ENCODE data around the gene CADPS2.

Gene CADPS2

GRCh38 chr7:122383934-122384333, 502.3 kb downstream of the CADPS2 start:
- Mint-ChIP-seq H3K4me1 (no peaks in the 10 kb centered on the region), H3K9me3 (peaks cover 2% of the 10 kb centered on the region)
- no peak for DNase-seq

GRCh38 chr7:122380992-122381391, 505.3 kb downstream of the CADPS2 start:
- H3K27ac Mint-ChIP-seq, result no peak overlapping the region

More at GRCh38 chr7:122383934-122384333, 502.3 kb downstream of the CADPS2 start:
- H3K27ac Mint-ChIP-seq, result no peak overlapping the region
- CTCF ChIA-PET, result no interaction called here
- no peak overlapping the region for H3K4me3 Mint-ChIP-seq
- no peaks in the 10 kb centered on the region for H3K36me3 Mint-ChIP-seq
- H3K27me3 Mint-ChIP-seq, result no peaks in the 10 kb centered on the region

GRCh38 chr7:122379491-122379890, 506.8 kb downstream of the CADPS2 start:
- no peaks in the 10 kb centered on the region for H3K4me1 Mint-ChIP-seq
- no peak for DNase-seq
- H3K27ac Mint-ChIP-seq, result no peak overlapping the region
- no peaks in the 10 kb centered on the region for H3K27me3 Mint-ChIP-seq
- peaks cover 2% of the 10 kb centered on the region for H3K9me3 Mint-ChIP-seq
- CTCF ChIA-PET, result no interaction called here
- H3K4me3 Mint-ChIP-seq, result no peak overlapping the region
- H3K36me3 Mint-ChIP-seq, result no peaks in the 10 kb centered on the region

More at GRCh38 chr7:122380992-122381391, 505.3 kb downstream of the CADPS2 start:
- H3K36me3 Mint-ChIP-seq, result no peaks in the 10 kb centered on the region
- H3K9me3 Mint-ChIP-seq, result peaks cover 2% of the 10 kb centered on the region
- no peak overlapping the region for H3K4me3 Mint-ChIP-seq
- CTCF ChIA-PET, result no interaction called here
- no peaks in the 10 kb centered on the region for H3K4me1 Mint-ChIP-seq
- H3K27me3 Mint-ChIP-seq, result no peaks in the 10 kb centered on the region
- no peak for DNase-seq

GRCh38 chr7:122369756-122370155, 516.5 kb downstream of the CADPS2 start:
- CTCF ChIA-PET, result no interaction called here
- Mint-ChIP-seq H3K9me3 (peaks cover 6% of the 10 kb centered on the region), H3K36me3 (no peaks in the 10 kb centered on the region), H3K4me1 (no peaks in the 10 kb centered on the region), H3K4me3 (no peak overlapping the region), H3K27me3 (no peaks in the 10 kb centered on the region), H3K27ac (no peak overlapping the region)
- DNase-seq, result no peak

GRCh38 chr7:122364761-122365280, 521.4 kb downstream of the CADPS2 start:
- Mint-ChIP-seq H3K27me3 (no peaks in the 10 kb centered on the region), H3K4me3 (no peak overlapping the region), H3K36me3 (no peaks in the 10 kb centered on the region), H3K27ac (no peak overlapping the region), H3K4me1 (no peaks in the 10 kb centered on the region), H3K9me3 (peaks cover 4% of the 10 kb centered on the region)
- no peak for DNase-seq
- CTCF ChIA-PET, result interaction anchor here (0.6 kb wide), 1 partner anchor 82 kb away, joined by 3 read pairs; no protein-coding TSS in a partner anchor

- no peak for DNase-seq
- no peaks in the 10 kb centered on the region for H3K36me3 Mint-ChIP-seq
- no peaks in the 10 kb centered on the region for H3K4me1 Mint-ChIP-seq
- no peak overlapping the region for H3K4me3 Mint-ChIP-seq
- CTCF ChIA-PET, result no interaction called here
- no peaks in the 10 kb centered on the region for H3K9me3 Mint-ChIP-seq
- H3K27me3 Mint-ChIP-seq, result no peaks in the 10 kb centered on the region
- no peak overlapping the region for H3K27ac Mint-ChIP-seq
These were observed 523.1 kb downstream of the CADPS2 start for GRCh38 chr7:122363144-122363543.

- CTCF ChIA-PET, result no interaction called here
- no peaks in the 10 kb centered on the region for H3K27me3 Mint-ChIP-seq
- no peak overlapping the region for H3K4me3 Mint-ChIP-seq
- no peaks in the 10 kb centered on the region for H3K9me3 Mint-ChIP-seq
- no peak overlapping the region for H3K27ac Mint-ChIP-seq
- H3K4me1 Mint-ChIP-seq, result no peaks in the 10 kb centered on the region
- no peaks in the 10 kb centered on the region for H3K36me3 Mint-ChIP-seq
- DNase-seq, result no peak
These were observed 523.8 kb downstream of the CADPS2 start for GRCh38 chr7:122362473-122362872.

GRCh38 chr7:122354656-122355055, 531.6 kb downstream of the CADPS2 start:
- Mint-ChIP-seq H3K36me3 (no peaks in the 10 kb centered on the region), H3K4me3 (no peak overlapping the region), H3K27me3 (no peaks in the 10 kb centered on the region), H3K4me1 (no peaks in the 10 kb centered on the region), H3K9me3 (no peaks in the 10 kb centered on the region), H3K27ac (no peak overlapping the region)
- CTCF ChIA-PET, result no interaction called here
- DNase-seq, result no peak

GRCh38 chr7:122352454-122352853, 533.8 kb downstream of the CADPS2 start:
- Mint-ChIP-seq H3K4me3 (no peak overlapping the region), H3K36me3 (no peaks in the 10 kb centered on the region), H3K27ac (no peak overlapping the region), H3K27me3 (no peaks in the 10 kb centered on the region), H3K4me1 (no peaks in the 10 kb centered on the region), H3K9me3 (no peaks in the 10 kb centered on the region)
- CTCF ChIA-PET, result no interaction called here
- DNase-seq, result no peak

- DNase-seq, result no peak
- Mint-ChIP-seq H3K4me1 (no peaks in the 10 kb centered on the region), H3K27ac (no peak overlapping the region), H3K9me3 (no peaks in the 10 kb centered on the region), H3K27me3 (no peaks in the 10 kb centered on the region), H3K36me3 (no peaks in the 10 kb centered on the region), H3K4me3 (no peak overlapping the region)
- CTCF ChIA-PET, result no interaction called here
These were observed 535.6 kb downstream of the CADPS2 start for GRCh38 chr7:122350701-122351100.

- H3K36me3 Mint-ChIP-seq, result no peaks in the 10 kb centered on the region
- no peaks in the 10 kb centered on the region for H3K4me1 Mint-ChIP-seq
- no peaks in the 10 kb centered on the region for H3K27me3 Mint-ChIP-seq
- no peak overlapping the region for H3K27ac Mint-ChIP-seq
- no peak for DNase-seq
- CTCF ChIA-PET, result no interaction called here
- H3K4me3 Mint-ChIP-seq, result no peak overlapping the region
- no peaks in the 10 kb centered on the region for H3K9me3 Mint-ChIP-seq
These were observed 542.0 kb downstream of the CADPS2 start for GRCh38 chr7:122344303-122344620.

- no peaks in the 10 kb centered on the region for H3K27me3 Mint-ChIP-seq
- no peak overlapping the region for H3K4me3 Mint-ChIP-seq
- DNase-seq, result no peak
- no peaks in the 10 kb centered on the region for H3K9me3 Mint-ChIP-seq
- H3K36me3 Mint-ChIP-seq, result no peaks in the 10 kb centered on the region
- H3K4me1 Mint-ChIP-seq, result no peaks in the 10 kb centered on the region
- H3K27ac Mint-ChIP-seq, result no peak overlapping the region
- CTCF ChIA-PET, result no interaction called here
These were observed 542.5 kb downstream of the CADPS2 start for GRCh38 chr7:122343601-122344302.

- Mint-ChIP-seq H3K27me3 (no peaks in the 10 kb centered on the region), H3K36me3 (no peaks in the 10 kb centered on the region), H3K4me1 (no peaks in the 10 kb centered on the region), H3K4me3 (no peak overlapping the region), H3K27ac (no peak overlapping the region), H3K9me3 (no peaks in the 10 kb centered on the region)
- DNase-seq, result no peak
- CTCF ChIA-PET, result no interaction called here
These were observed 545.8 kb downstream of the CADPS2 start for GRCh38 chr7:122340427-122340826.

GRCh38 chr7:122339145-122339904, 546.9 kb downstream of the CADPS2 start:
- H3K27me3 Mint-ChIP-seq, result no peaks in the 10 kb centered on the region
- CTCF ChIA-PET, result no interaction called here
- no peaks in the 10 kb centered on the region for H3K9me3 Mint-ChIP-seq
- no peak overlapping the region for H3K27ac Mint-ChIP-seq
- H3K4me3 Mint-ChIP-seq, result no peak overlapping the region
- no peak for DNase-seq
- H3K4me1 Mint-ChIP-seq, result no peaks in the 10 kb centered on the region
- H3K36me3 Mint-ChIP-seq, result no peaks in the 10 kb centered on the region

- H3K4me3 Mint-ChIP-seq, result no peak overlapping the region
- no peak for DNase-seq
- H3K27me3 Mint-ChIP-seq, result no peaks in the 10 kb centered on the region
- CTCF ChIA-PET, result no interaction called here
- H3K4me1 Mint-ChIP-seq, result no peaks in the 10 kb centered on the region
- no peaks in the 10 kb centered on the region for H3K9me3 Mint-ChIP-seq
- no peaks in the 10 kb centered on the region for H3K36me3 Mint-ChIP-seq
- H3K27ac Mint-ChIP-seq, result no peak overlapping the region
These were observed 549.2 kb downstream of the CADPS2 start for GRCh38 chr7:122337011-122337410.
